GM19193 (cell line): ENCODE data around the gene KCNMA1.

ENCODE experiments used
- POLR2A ChIP-seq: IDR thresholded peaks from 4 replicates; pipeline ENCODE4 v1.6.1; 2011; ENCODE audit not compliant: insufficient read depth, insufficient read length; ENCODE audit errors: extremely low read depth

Gene KCNMA1

GRCh38 chr10:77029777-77030717 is 607.6 kb downstream of the KCNMA1 start:
- TF ChIP-seq POLR2A: no peak

GRCh38 chr10:77028042-77028441 is 609.6 kb downstream of the KCNMA1 start:
- TF ChIP-seq POLR2A: no peak

DNA sequence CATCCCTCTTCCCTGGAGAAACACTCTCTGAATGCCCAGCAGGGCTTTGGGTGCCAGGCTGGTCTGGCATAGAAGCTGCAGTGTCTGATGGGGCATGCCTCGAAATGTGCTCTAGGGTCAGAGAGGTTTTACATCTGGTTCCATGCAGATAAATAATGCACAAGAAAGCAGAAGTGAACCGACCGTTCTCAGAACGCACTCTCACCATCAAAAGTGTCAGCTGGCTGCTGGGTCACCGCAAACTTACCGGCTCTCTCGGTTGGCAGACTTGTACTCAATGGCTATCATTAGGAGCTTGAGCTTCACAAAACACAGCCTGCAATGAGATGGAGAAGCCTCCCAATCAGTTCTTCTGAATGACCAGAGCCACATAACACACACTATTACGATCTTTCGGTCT is 610.0 kb downstream of the KCNMA1 start:
- TF ChIP-seq POLR2A: no peak

GRCh38 chr10:77027141-77027540 is 610.5 kb downstream of the KCNMA1 start:
- TF ChIP-seq POLR2A: no peak

DNA sequence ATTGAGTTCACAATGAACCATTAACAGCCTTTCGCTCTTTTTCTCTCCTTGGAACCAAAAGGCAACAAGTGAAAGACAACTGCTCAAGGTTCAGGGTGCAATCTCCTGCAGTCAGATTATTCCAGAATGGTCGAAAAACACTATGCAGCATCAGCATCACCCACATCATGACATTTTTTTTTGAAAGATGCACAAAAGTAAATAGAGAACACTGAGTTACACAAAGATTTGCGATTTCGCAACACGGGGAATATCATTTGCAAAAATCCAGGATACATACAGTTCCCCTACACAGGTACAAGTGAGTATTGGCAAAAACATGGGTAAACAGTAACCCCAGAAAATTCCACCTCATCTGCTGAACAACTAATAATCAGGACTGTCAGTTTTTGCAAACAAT is 611.5 kb downstream of the KCNMA1 start:
- no peak for TF ChIP-seq POLR2A

DNA sequence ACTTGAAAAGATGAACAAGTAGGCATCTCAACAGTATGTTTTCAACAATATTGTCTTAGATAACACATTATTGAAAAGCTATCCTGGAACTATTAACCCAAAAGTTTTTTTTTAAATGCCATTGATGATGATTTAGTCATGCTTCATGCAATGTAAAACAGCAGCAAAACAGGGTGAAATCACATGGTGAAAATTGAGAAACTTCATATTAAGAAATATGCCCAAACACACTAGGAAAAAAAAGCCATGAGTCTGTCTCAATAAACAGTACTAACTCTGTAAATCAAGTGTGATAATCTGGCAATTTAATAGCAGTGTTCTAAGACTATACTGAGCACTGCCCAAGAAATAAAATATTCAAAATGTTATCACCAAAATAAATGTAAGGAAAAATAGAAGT is 613.1 kb downstream of the KCNMA1 start:
- TF ChIP-seq POLR2A: no peak

DNA sequence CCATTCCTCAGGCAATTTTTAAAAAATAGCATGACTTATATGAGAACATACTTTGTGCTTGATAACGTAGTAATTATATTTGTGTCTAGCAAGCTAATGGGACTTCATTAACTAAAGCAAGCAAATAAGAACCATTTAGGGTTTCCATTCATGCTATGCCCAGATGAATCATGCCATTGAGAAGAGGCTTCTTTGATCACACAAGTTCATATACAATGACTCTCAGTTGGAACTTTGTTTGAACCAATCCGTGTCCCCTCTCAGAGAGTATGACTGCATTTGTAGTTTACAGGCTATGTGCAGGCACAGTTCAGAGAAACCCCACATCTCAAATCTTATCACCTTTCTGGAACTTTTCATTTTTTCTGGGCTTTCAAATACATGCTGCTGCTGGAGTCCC is 614.2 kb downstream of the KCNMA1 start:
- TF ChIP-seq POLR2A: no peak

DNA sequence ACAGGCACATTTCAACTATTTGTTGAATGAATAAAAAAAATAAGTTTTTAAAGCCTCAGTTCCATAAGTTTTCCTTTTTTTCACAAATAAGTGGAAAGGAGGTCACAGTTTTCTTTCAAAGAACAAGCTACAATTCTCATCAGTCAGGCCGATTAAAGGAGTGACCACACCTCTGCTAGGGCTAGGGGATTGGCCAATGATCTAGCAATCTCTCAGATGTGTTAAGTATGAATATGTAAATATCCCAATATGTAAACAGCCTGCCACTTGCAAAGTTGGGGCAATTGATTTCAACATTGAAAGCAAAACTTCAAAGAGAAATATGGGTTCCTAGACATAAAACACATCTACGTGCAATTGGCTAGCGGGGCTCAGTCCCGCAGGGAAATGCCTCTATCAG is 614.9 kb downstream of the KCNMA1 start:
- no peak for TF ChIP-seq POLR2A

DNA sequence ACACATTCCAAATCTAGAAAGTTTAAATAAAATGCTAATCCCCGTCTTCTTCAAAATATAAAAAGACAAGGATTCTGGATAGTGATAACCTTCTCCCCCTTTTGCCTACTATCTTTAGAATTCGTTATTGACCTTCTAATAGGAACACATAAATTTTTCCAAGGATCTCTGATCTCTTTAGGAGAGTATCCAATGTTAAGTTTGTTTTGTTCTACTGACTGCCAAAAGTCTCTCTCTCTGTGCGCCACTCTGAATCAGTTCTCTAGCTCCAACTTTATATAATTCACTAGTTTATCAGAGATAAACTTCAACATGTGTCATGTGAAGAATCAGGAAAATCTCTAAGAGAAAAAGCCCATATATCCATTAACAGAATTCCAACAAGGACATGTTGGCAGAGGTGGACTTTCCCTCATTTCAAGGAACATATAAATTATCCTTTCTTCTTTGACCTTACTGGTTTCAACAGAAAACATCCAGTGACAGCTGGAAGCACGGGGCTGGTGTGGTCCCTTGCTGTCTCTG is 615.6 kb downstream of the KCNMA1 start:
- TF ChIP-seq POLR2A: no peak

DNA sequence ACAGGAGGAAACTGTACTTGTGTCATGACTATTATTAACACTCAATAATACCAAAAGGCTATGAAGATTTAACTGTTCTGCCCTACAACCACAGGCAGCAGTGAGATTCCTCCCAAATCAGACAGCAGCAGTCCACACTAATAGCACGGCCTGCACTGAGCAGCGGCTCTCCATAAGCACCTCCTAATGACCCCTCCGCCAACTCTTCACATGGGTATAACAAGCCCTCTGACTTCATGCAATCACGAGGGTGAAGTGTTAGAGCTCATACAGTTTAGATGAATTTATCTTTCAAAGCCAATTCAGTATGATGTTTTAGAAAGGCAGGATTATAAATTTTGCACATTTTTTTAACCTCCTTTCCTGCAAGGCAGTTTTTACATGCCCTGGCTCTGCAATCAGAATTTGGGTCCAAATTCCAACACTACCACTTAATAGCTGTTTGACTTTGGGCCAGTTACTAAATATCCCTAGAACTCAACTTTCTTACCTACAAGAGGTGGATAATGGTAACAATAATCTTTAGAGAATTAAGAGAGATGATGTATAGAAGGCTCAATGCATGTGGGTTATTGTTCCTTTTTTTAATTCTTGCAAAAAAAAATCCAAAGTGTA is 617.1 kb downstream of the KCNMA1 start:
- no peak for TF ChIP-seq POLR2A

GRCh38 chr10:77016855-77017254 is 620.8 kb downstream of the KCNMA1 start:
- TF ChIP-seq POLR2A: no peak

- TF ChIP-seq POLR2A: no peak
These were observed 621.3 kb downstream of the KCNMA1 start for GRCh38 chr10:77016278-77016815.

GRCh38 chr10:77015360-77015759 is 622.2 kb downstream of the KCNMA1 start:
- TF ChIP-seq POLR2A: no peak

- TF ChIP-seq POLR2A: no peak
These were observed 624.7 kb downstream of the KCNMA1 start for GRCh38 chr10:77012812-77013500.
